Endothelial cell of umbilical vein (primary cell): ENCODE data around the gene SLC25A22.

Source experiments
- POLR2AphosphoS5 ChIP-seq: IDR thresholded peaks from 2 replicates; pipeline ENCODE4 v1.6.1; 2012; ENCODE audit warnings: low read depth, mild to moderate bottlenecking, control low read depth, low read length, moderate library complexity; ENCODE audit not compliant: insufficient read depth
- TF ChIP-seq, protein P1 (sequence below), 2 donors: IDR thresholded peaks; 1 replicate in 1 of 2; 2 replicates in 1 of 2; pipeline ENCODE4 v1.5.1; 2011; ENCODE audit warnings: low read length in 2 of 2, mild to moderate bottlenecking in 2 of 2, moderate library complexity in 2 of 2, control low read depth in 1 of 2, inconsistent platforms in 1 of 2, low read depth in 1 of 2; ENCODE audit not compliant: insufficient read depth in 1 of 2; ENCODE audit errors: extremely low read depth in 1 of 2

DNA sequence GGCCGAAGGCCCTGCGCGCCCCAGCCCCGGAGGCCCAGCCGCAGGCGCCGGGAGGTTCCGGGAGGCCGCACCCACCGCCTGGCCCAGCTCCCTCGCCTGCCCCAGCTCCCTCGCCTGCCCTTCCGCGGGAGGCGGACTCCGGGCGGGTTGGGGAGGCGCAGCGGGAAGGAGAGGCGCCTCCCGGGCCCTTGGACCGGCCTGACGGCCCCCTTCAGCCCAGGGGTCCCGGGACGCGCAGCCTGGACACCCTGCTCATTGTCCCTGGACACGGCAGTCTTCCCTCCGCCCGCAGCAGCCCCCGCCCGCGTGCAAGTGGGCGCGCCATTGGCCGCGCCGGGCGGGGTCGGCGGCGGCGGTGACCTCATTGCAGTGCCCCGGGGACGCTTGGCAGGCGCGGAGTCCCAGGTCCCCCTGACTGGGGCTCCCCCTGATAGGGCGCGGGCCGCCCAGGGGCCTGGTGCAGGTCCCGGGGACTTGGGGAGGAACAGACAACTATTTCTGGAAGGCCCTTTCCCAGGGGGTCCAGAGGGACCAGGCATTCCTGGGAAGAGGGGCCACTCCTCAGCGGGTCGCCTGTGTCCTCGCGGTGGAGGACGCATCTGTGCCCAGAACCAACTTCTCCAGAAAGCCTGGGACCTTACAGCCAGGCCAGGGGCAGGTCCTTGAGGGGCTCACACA lies 35.2 kb upstream of the SLC25A22 start:
- TF ChIP-seq, protein P1, sequence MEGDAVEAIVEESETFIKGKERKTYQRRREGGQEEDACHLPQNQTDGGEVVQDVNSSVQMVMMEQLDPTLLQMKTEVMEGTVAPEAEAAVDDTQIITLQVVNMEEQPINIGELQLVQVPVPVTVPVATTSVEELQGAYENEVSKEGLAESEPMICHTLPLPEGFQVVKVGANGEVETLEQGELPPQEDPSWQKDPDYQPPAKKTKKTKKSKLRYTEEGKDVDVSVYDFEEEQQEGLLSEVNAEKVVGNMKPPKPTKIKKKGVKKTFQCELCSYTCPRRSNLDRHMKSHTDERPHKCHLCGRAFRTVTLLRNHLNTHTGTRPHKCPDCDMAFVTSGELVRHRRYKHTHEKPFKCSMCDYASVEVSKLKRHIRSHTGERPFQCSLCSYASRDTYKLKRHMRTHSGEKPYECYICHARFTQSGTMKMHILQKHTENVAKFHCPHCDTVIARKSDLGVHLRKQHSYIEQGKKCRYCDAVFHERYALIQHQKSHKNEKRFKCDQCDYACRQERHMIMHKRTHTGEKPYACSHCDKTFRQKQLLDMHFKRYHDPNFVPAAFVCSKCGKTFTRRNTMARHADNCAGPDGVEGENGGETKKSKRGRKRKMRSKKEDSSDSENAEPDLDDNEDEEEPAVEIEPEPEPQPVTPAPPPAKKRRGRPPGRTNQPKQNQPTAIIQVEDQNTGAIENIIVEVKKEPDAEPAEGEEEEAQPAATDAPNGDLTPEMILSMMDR (IDR thresholded peaks at IDR 0.05; ENCODE audit: extremely low read depth in 1 of 2, insufficient read depth in 1 of 2, low read depth in 1 of 2, low read length in 2 of 2): no peak
- peak; percentile 21 for TF ChIP-seq POLR2AphosphoS5
